H1 (cell line): ENCODE measurements around the gene MYO7B. TPM values are rescaled to one million over a fixed set of nuclear protein-coding genes. Genes with fewer than 3 reads are reported as not detected.

Experiments
- CTCF ChIA-PET: fragments of 300-600 bp; sonication (Branson Sonifier 250); formaldehyde crosslinking; loops from one replicate; lab custom pipeline; 2021; ENCODE audit not compliant: partially characterized antibody; lab: Charles Lee
- POLR2A ChIA-PET: fragments of 300-600 bp; sonication (Branson Sonifier 250); formaldehyde crosslinking; loops from one replicate; lab custom pipeline; 2021; ENCODE audit warnings: inconsistent platforms; ENCODE audit not compliant: partially characterized antibody; lab: Charles Lee
- DNase-seq, 2 experiments: peaks; one replicate each; pipeline versions ENCODE4 v3.0.0 to v3.0.0-alpha.2; 2010 to 2022; ENCODE audit warnings: low spot score in 2 of 2, low read depth in 1 of 2, mixed read lengths in 1 of 2
- FAIRE-seq: peaks from 2 replicates; lab custom pipeline; 2011; peaks lifted over from hg19 to GRCh38; lab: Jason Lieb, UNC
- H2AFZ ChIP-seq: 2 replicates; pipeline ENCODE4 v1.8.1; 2012; ENCODE audit warnings: low read length, inconsistent platforms
- H2AK5ac ChIP-seq: 2 replicates; pipeline ENCODE4 v1.6.1; 2013; ENCODE audit warnings: low read depth, low read length
- H2BK120ac ChIP-seq: replicated peaks from 2 replicates; pipeline ENCODE3; 2013; ENCODE audit warnings: low read depth, low read length, inconsistent platforms
- H2BK12ac ChIP-seq: 2 replicates; pipeline ENCODE4 v1.6.1; 2013; ENCODE audit warnings: low read depth, low read length
- H2BK15ac ChIP-seq: 2 replicates; pipeline ENCODE4 v1.6.1; 2013; ENCODE audit warnings: low read length
- H2BK20ac ChIP-seq: 2 replicates; pipeline ENCODE4 v1.6.1; 2013; ENCODE audit warnings: low read length
- H2BK5ac ChIP-seq: 2 replicates; pipeline ENCODE4 v1.6.1; 2013; ENCODE audit warnings: low read depth, low read length
- H3K14ac ChIP-seq: 2 replicates; pipeline ENCODE4 v1.6.1; 2013; ENCODE audit warnings: inconsistent platforms; ENCODE audit not compliant: insufficient read length
- H3K18ac ChIP-seq: 2 replicates; pipeline ENCODE4 v1.6.1; 2013; ENCODE audit warnings: low read length; ENCODE audit errors: extremely low read depth
- H3K23ac ChIP-seq: 2 replicates; pipeline ENCODE4 v1.6.1; 2013; ENCODE audit warnings: inconsistent platforms; ENCODE audit not compliant: insufficient read length
- H3K23me2 ChIP-seq: 2 replicates; pipeline ENCODE4 v1.6.1; 2013; ENCODE audit warnings: low read depth, low read length
- H3K27ac ChIP-seq: 2 replicates; pipeline ENCODE4 v1.6.1; 2011; ENCODE audit warnings: low read depth, low read length, inconsistent platforms
- H3K27me3 ChIP-seq, 4 experiments: replicated peaks in 1 of 4; 1 replicate in 1 of 4; 2 replicates in 3 of 4; pipeline versions ENCODE4 v1.6.1 to v1.8.1; 2011 to 2013; ENCODE audit warnings: low read length in 3 of 4, mild to moderate bottlenecking in 3 of 4, inconsistent platforms in 2 of 4, mixed read lengths in 2 of 4, moderate library complexity in 1 of 4; ENCODE audit not compliant: control insufficient read depth in 3 of 4, insufficient read depth in 3 of 4; ENCODE audit errors: extremely low read depth in 1 of 4
- H3K36me3 ChIP-seq, 4 experiments: 2 replicates each; pipeline versions ENCODE4 v1.6.1 to v1.8.1; 2011 to 2013; ENCODE audit warnings: mild to moderate bottlenecking in 4 of 4, low read length in 3 of 4, moderate library complexity in 2 of 4, control low read depth in 1 of 4, inconsistent platforms in 1 of 4; ENCODE audit not compliant: insufficient read depth in 4 of 4, control insufficient read depth in 2 of 4
- H3K4ac ChIP-seq: replicated peaks from 2 replicates; pipeline ENCODE3; 2013; ENCODE audit warnings: low read length, low read depth, mixed read lengths, inconsistent platforms; ENCODE audit not compliant: insufficient read length
- H3K4me1 ChIP-seq, 4 experiments: replicated peaks in 1 of 4; 1 replicate in 1 of 4; 2 replicates in 3 of 4; pipeline versions ENCODE4 v1.6.1 to v1.8.1; 2011 to 2013; ENCODE audit warnings: low read length in 3 of 4, inconsistent platforms in 2 of 4, mixed read lengths in 1 of 4; ENCODE audit not compliant: insufficient read depth in 4 of 4, control insufficient read depth in 3 of 4
- H3K4me2 ChIP-seq, 2 experiments: 2 replicates each; pipeline versions ENCODE4 v1.6.1 to v1.8.1; 2011 to 2013; ENCODE audit warnings: low read depth in 2 of 2, low read length in 2 of 2, control low read depth in 1 of 2, inconsistent platforms in 1 of 2, mild to moderate bottlenecking in 1 of 2; ENCODE audit not compliant: insufficient read depth in 1 of 2
- H3K4me3 ChIP-seq, 4 experiments: fragments of 200-600, 300-600 bp in 1 of 4; sonication (generic), shearing (Covaris generic), sonication (Bioruptor Twin) in 1 of 4; 2 replicates each; pipeline versions ENCODE4 v1.5.1 to v1.8.1; 2011 to 2016; ENCODE audit warnings: low read length in 4 of 4, low read depth in 3 of 4, control low read depth in 2 of 4, inconsistent platforms in 2 of 4, mild to moderate bottlenecking in 2 of 4, mixed read lengths in 1 of 4, moderate library complexity in 1 of 4; ENCODE audit not compliant: insufficient read depth in 2 of 4; ENCODE audit errors: extremely low read depth in 1 of 4
- H3K56ac ChIP-seq: replicated peaks from 2 replicates; pipeline ENCODE3; 2013; ENCODE audit warnings: low read depth, mild to moderate bottlenecking, mixed read lengths, low read length, inconsistent platforms; ENCODE audit not compliant: insufficient read length
- H3K79me1 ChIP-seq: 2 replicates; pipeline ENCODE4 v1.6.1; 2013; ENCODE audit warnings: low read depth, low read length, control low read depth
- H3K79me2 ChIP-seq, 2 experiments: 2 replicates each; pipeline versions ENCODE4 v1.6.1 to v1.8.1; 2012 to 2013; ENCODE audit warnings: low read length in 2 of 2, mild to moderate bottlenecking in 2 of 2, inconsistent platforms in 1 of 2; ENCODE audit not compliant: insufficient read depth in 2 of 2, control insufficient read depth in 1 of 2
- H3K9ac ChIP-seq, 4 experiments: replicated peaks in 1 of 4; 1 replicate in 1 of 4; 2 replicates in 3 of 4; pipeline versions ENCODE4 v1.6.1 to v1.8.1; 2011 to 2013; ENCODE audit warnings: low read depth in 3 of 4, low read length in 3 of 4, control low read depth in 2 of 4, mild to moderate bottlenecking in 2 of 4, moderate library complexity in 2 of 4, inconsistent platforms in 1 of 4; ENCODE audit errors: extremely low read depth in 1 of 4
- H3K9me3 ChIP-seq, 2 experiments: 2 replicates each; pipeline versions ENCODE4 v1.6.1 to v1.8.1; 2012 to 2013; ENCODE audit warnings: mild to moderate bottlenecking in 2 of 2, moderate library complexity in 2 of 2, control low read depth in 1 of 2, inconsistent platforms in 1 of 2, low read depth in 1 of 2, low read length in 1 of 2, mixed read lengths in 1 of 2; ENCODE audit not compliant: insufficient read depth in 2 of 2
- H4K20me1 ChIP-seq, 2 experiments: replicated peaks in 1 of 2; 2 replicates each; pipeline versions ENCODE3 to v1.8.1; 2011 to 2013; ENCODE audit warnings: inconsistent platforms in 2 of 2, low read length in 2 of 2, mild to moderate bottlenecking in 1 of 2; ENCODE audit not compliant: insufficient read depth in 2 of 2, control insufficient read depth in 1 of 2
- H4K5ac ChIP-seq: 2 replicates; pipeline ENCODE4 v1.6.1; 2013; ENCODE audit warnings: low read length, low read depth, mixed read lengths, inconsistent platforms; ENCODE audit not compliant: insufficient read length
- H4K8ac ChIP-seq: 2 replicates; pipeline ENCODE4 v1.8.0; 2013; ENCODE audit warnings: mild to moderate bottlenecking, moderate library complexity, low read length, inconsistent platforms; ENCODE audit not compliant: insufficient read depth; ENCODE audit errors: extremely low read depth
- H4K91ac ChIP-seq: replicated peaks from 2 replicates; pipeline ENCODE3; 2013; ENCODE audit warnings: low read length, mixed read lengths, inconsistent platforms; ENCODE audit not compliant: insufficient read length
- NANOG ChIP-seq: IDR thresholded peaks from 2 replicates; pipeline ENCODE4 v1.6.1; 2011; ENCODE audit warnings: low read length, low read depth, mild to moderate bottlenecking, inconsistent platforms; ENCODE audit not compliant: insufficient read depth, poor library complexity, severe bottlenecking
- NRF1 ChIP-seq: IDR thresholded peaks from 2 replicates; pipeline ENCODE4 v1.6.1; 2011; ENCODE audit warnings: mild to moderate bottlenecking, low read depth, low read length, improper control_type of control experiment
- RFX5 ChIP-seq: IDR thresholded peaks from 2 replicates; pipeline ENCODE4 v1.6.1; 2011; ENCODE audit warnings: low read depth, low read length, improper control_type of control experiment, borderline replicate concordance
- SIX5 ChIP-seq: IDR thresholded peaks from 2 replicates; pipeline ENCODE4 v1.6.1; 2011; ENCODE audit warnings: mild to moderate bottlenecking, low read depth, low read length
- WGBS, 2 experiments: shearing (Covaris generic) in 1 of 2; methylation state at CpG; one replicate each; pipeline versions ENCODE4 v1.1.6 to v1.1.7; 2013 to 2015; ENCODE audit warnings: low lambda C conversion rate in 2 of 2, mixed read lengths in 2 of 2, inconsistent platforms in 1 of 2, low coverage in 1 of 2, missing lambda C conversion rate in 1 of 2; ENCODE audit not compliant: insufficient replicate concordance in 2 of 2, insufficient coverage in 1 of 2, insufficient read length in 1 of 2; ENCODE audit errors: extremely low coverage in 1 of 2, missing lambda C conversion rate in 1 of 2; 5-methylcytosine and 5-hydroxymethylcytosine counted together
- polyA plus RNA-seq, 7 experiments: library from polyadenylated mRNA; depleted of rRNA in 3 of 7; stranded (reverse) in 5 of 7; unstranded in 2 of 7; fragments of >200 nt in 5 of 7; fragments of 200-250 nt in 2 of 7; gene quantifications; 1 replicate in 5 of 7; 2 replicates in 1 of 7; 4 replicates in 1 of 7; pipeline versions ENCODE4 v1.2.1 to v1.2.3, GENCODE V29; 2011 to 2013; ENCODE audit warnings: missing spikeins in 2 of 7, mixed read lengths in 2 of 7
- total RNA-seq: library from RNA; stranded (reverse); fragmentation: NEBNext Ultra II Directional; extraction: Animal tissue kit (Norgen Biotek cat#: 25700); gene quantifications from 2 replicates; pipeline ENCODE4 v1.2.1, GENCODE V29; 2021

MYO7B gene
- total and polyA plus RNA-seq, 2 of the 8 experiments (the other 6 are each of a cell fraction or from before 2014, with no cell fraction given) = not detected

DNA sequence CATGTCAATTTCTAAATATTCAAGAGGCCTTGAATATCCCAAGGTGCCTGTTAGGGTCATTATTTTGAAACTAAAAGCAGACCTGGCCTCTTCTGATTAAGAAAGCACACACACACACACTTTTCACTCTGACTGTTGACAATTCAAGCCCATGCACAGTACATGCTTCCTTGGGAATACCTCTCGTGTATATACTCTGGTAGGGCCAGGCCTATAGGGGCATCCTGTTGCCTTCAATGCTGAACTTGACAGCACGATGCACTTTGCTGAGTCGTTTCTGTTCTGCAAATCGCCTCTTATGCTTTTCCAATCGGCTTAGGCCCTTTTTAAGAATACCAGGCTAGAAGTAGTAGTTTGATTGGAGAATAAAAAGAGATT lies 49.8 kb upstream of the MYO7B start:
- DNase-seq (no peak), FAIRE-seq (no peak)
- Histone ChIP-seq H4K91ac (no peak overlapping the region), H2BK5ac (no peak overlapping the region), H4K8ac (no peak overlapping the region; the same call in 1 of the 2 replicates), H3K18ac (no peak overlapping the region), H3K9ac (no peak overlapping the region), H3K4me2 (no peak overlapping the region), H3K27me3 (no peaks in the 10 kb centered on the region), H3K36me3 (peaks cover 15 to 90% (median 60%) of the 10 kb centered on the region in 4 experiments), H2BK20ac (no peak overlapping the region), H3K27ac (no peak overlapping the region), H4K20me1 (peaks cover 0 to 3% of the 10 kb centered on the region in 2 experiments), H3K9me3 (no peaks in the 10 kb centered on the region), H2AFZ (no peak overlapping the region), H3K23me2 (no peaks in the 10 kb centered on the region), H3K56ac (no peak overlapping the region), H2BK12ac (no peak overlapping the region), H3K14ac (no peak overlapping the region), H2BK120ac (no peak overlapping the region), H3K23ac (no peak overlapping the region)
- ChIA-PET CTCF (no interaction called here), POLR2A (interaction anchor here (0.9 kb wide), 1 partner anchor 17 kb away, joined by 3 read pairs; no protein-coding TSS in a partner anchor)
- WGBS, 2 experiments = 91% methylated on average over 5 of the region's 5 CpGs; no CpG with 5 or more reads in 1 of the 2 experiments
- TF ChIP-seq NANOG (no peak), SIX5 (no peak), NRF1 (no peak), RFX5 (no peak)
- TF ChIP-seq, all 59 proteins: peak for 0
- Histone ChIP-seq H2AK5ac (no peak overlapping the region), H3K79me2 (no peaks in the 10 kb centered on the region), H2BK15ac (no peak overlapping the region), H4K5ac (no peak overlapping the region), H3K4me1 (peaks cover 0 to 8% (median 4%) of the 10 kb centered on the region in 4 experiments; a peak in 2 of 7 replicates), H3K4ac (no peak overlapping the region), H3K79me1 (no peaks in the 10 kb centered on the region), H3K4me3 (no peak overlapping the region)
